HCT116 (cell line): ENCODE data around the gene EVC2. TPM values are rescaled to one million over a fixed set of nuclear protein-coding genes. Genes with fewer than 3 reads are reported as not detected.

Source experiments
- ATAC-seq: fragments of 200-7000 bp; cut with Tn5 transposase; 2 replicates; pipeline ENCODE4 v1.9.1; 2020; ENCODE audit warnings: mild to moderate bottlenecking, moderate library complexity
- BruUV-seq: library from RNA; stranded (reverse); fragments of 400-500 nt; replicated peaks from 2 replicates; lab custom pipeline; 2021; lab: Mats Ljungman, UMichigan
- CTCF ChIA-PET: fragments of 300-600 bp; sonication (Branson Sonifier 250); formaldehyde crosslinking; loops from one replicate; lab custom pipeline; 2021; ENCODE audit warnings: antibody characterized with exemption; lab: Charles Lee
- POLR2A ChIA-PET: fragments of 300-600, 350-600 bp; sonication (Branson Sonifier 250); formaldehyde crosslinking; loops from one replicate; lab custom pipeline; 2021; ENCODE audit warnings: antibody characterized with exemption; lab: Charles Lee
- RAD21 ChIA-PET, 2 experiments: fragments of 300-600 bp; sonication (Branson Sonifier 250); formaldehyde crosslinking; loops; one replicate each; lab custom pipeline; 2023; ENCODE audit warnings: low total read pairs in 2 of 2; ENCODE audit not compliant: uncharacterized antibody in 2 of 2, unreplicated experiment in 2 of 2, low non-redundant PET in 1 of 2; lab: Charles Lee
- DNase-seq: peaks from one replicate; pipeline ENCODE4 v3.0.0-alpha.2; 2010; ENCODE audit warnings: low read depth, low spot score
- H2AFZ ChIP-seq: fragments of 200-600 bp; shearing (Covaris generic), sonication (generic); 2 replicates; pipeline ENCODE4 v1.6.1; 2017; ENCODE audit warnings: low read depth, mixed run types, mixed read lengths, antibody characterized with exemption, low read length; ENCODE audit not compliant: poor library complexity, severe bottlenecking
- H3K27ac ChIP-seq: 2 replicates; pipeline ENCODE4 v1.5.1; 2012; ENCODE audit warnings: low read depth, low read length
- H3K27me3 ChIP-seq: fragments of 200-600 bp; sonication (generic); 2 replicates; pipeline ENCODE4 v1.6.1; 2016; ENCODE audit warnings: mixed run types, low read length, mixed read lengths; ENCODE audit not compliant: insufficient read depth
- H3K36me3 ChIP-seq, 2 experiments: fragments of 200-500 bp in 1 of 2; fragments of 200-600 bp in 1 of 2; sonication (Bioruptor generic) in 1 of 2; sonication (generic) in 1 of 2; 2 replicates each; pipeline versions ENCODE4 v1.5.1 to v1.6.1; 2014 to 2016; ENCODE audit warnings: low read length in 2 of 2, inconsistent platforms in 1 of 2, mixed read lengths in 1 of 2, mixed run types in 1 of 2; ENCODE audit not compliant: insufficient read depth in 2 of 2, control insufficient read depth in 1 of 2
- H3K4me1 ChIP-seq, 2 experiments: fragments of 200-600 bp in 1 of 2; sonication (generic) in 1 of 2; 2 replicates each; pipeline versions ENCODE4 v1.5.1 to v1.6.1; 2012 to 2017; ENCODE audit warnings: low read length in 2 of 2, inconsistent platforms in 1 of 2, mild to moderate bottlenecking in 1 of 2, mixed read lengths in 1 of 2, mixed run types in 1 of 2, moderate library complexity in 1 of 2; ENCODE audit not compliant: insufficient read depth in 2 of 2, control insufficient read depth in 1 of 2
- H3K4me2 ChIP-seq: fragments of 200-600 bp; sonication (generic); 2 replicates; pipeline ENCODE4 v1.6.1; 2017; ENCODE audit warnings: mixed run types, low read length, mixed read lengths
- H3K4me3 ChIP-seq, 2 experiments: fragments of 200-600 bp in 1 of 2; sonication (generic) in 1 of 2; replicated peaks in 1 of 2; 2 replicates each; pipeline ENCODE4 v1.5.1; 2011 to 2016; ENCODE audit warnings: low read length in 2 of 2, control low read depth in 1 of 2, low read depth in 1 of 2, mild to moderate bottlenecking in 1 of 2, mixed read lengths in 1 of 2, mixed run types in 1 of 2
- H3K79me2 ChIP-seq: fragments of 200-600 bp; sonication (generic); 2 replicates; pipeline ENCODE4 v1.6.1; 2017; ENCODE audit warnings: mild to moderate bottlenecking, mixed run types, low read length, moderate library complexity, mixed read lengths; ENCODE audit not compliant: insufficient read depth
- H3K9ac ChIP-seq: fragments of 200-600 bp; sonication (generic); 2 replicates; pipeline ENCODE4 v1.6.1; 2016; ENCODE audit warnings: low read length, mixed read lengths
- H3K9me2 ChIP-seq: fragments of 200-600 bp; sonication (generic), shearing (Covaris generic); 2 replicates; pipeline ENCODE4 v1.6.1; 2017; ENCODE audit warnings: mixed run types, mild to moderate bottlenecking, moderate library complexity; ENCODE audit not compliant: insufficient read depth
- H3K9me3 ChIP-seq, 2 experiments: fragments of 200-500 bp in 1 of 2; fragments of 200-600 bp in 1 of 2; sonication (Bioruptor generic) in 1 of 2; sonication (generic) in 1 of 2; 2 replicates each; pipeline ENCODE4 v1.6.1; 2014 to 2017; ENCODE audit warnings: low read length in 2 of 2, mixed read lengths in 2 of 2, inconsistent platforms in 1 of 2, low read depth in 1 of 2, mild to moderate bottlenecking in 1 of 2, mixed run types in 1 of 2, moderate library complexity in 1 of 2; ENCODE audit not compliant: control insufficient read depth in 1 of 2, insufficient read depth in 1 of 2
- H4K20me1 ChIP-seq: fragments of 200-600 bp; sonication (generic), shearing (Covaris generic); 2 replicates; pipeline ENCODE4 v1.6.1; 2017; ENCODE audit warnings: mixed run types, mild to moderate bottlenecking, moderate library complexity; ENCODE audit not compliant: insufficient read depth
- CEBPB ChIP-seq: IDR thresholded peaks from 2 replicates; pipeline ENCODE4 v1.6.1; 2012; ENCODE audit warnings: low read depth
- CTCF ChIP-seq, 3 experiments: fragments of 200-600 bp in 1 of 3; sonication (generic) in 1 of 3; IDR thresholded peaks in 2 of 3; conservative IDR thresholded peaks in 1 of 3; 2 replicates each; pipeline ENCODE4 v1.5.1; 2012 to 2017; ENCODE audit warnings: low read depth in 2 of 3, low read length in 2 of 3, antibody characterized with exemption in 1 of 3, borderline replicate concordance in 1 of 3, control low read depth in 1 of 3, mild to moderate bottlenecking in 1 of 3, mixed read lengths in 1 of 3, mixed run types in 1 of 3, moderate library complexity in 1 of 3; ENCODE audit not compliant: insufficient read depth in 1 of 3
- EGR1 ChIP-seq: IDR thresholded peaks from 2 replicates; pipeline ENCODE4 v1.6.1; 2012; ENCODE audit warnings: low read depth
- ELF1 ChIP-seq: IDR thresholded peaks from 2 replicates; pipeline ENCODE4 v1.6.1; 2012; ENCODE audit warnings: low read depth, borderline replicate concordance
- EZH2 ChIP-seq: fragments of 200-600 bp; sonication (generic); IDR thresholded peaks from 2 replicates; pipeline ENCODE4 v1.6.1; 2017; ENCODE audit warnings: antibody characterized with exemption, mixed run types
- EZH2phosphoT487 ChIP-seq: fragments of 200-600 bp; IDR thresholded peaks from 2 replicates; pipeline ENCODE4 v1.6.1; 2018; ENCODE audit warnings: antibody characterized with exemption, borderline replicate concordance
- FOSL1 ChIP-seq: IDR thresholded peaks from 2 replicates; pipeline ENCODE4 v1.6.1; 2012; ENCODE audit warnings: low read depth
- JUND ChIP-seq: IDR thresholded peaks from 2 replicates; pipeline ENCODE4 v1.6.1; 2012
- POLR2AphosphoS5 ChIP-seq: IDR thresholded peaks from 2 replicates; pipeline ENCODE4 v1.6.1; 2011; ENCODE audit warnings: mild to moderate bottlenecking, low read depth, low read length, moderate library complexity
- RAD21 ChIP-seq: IDR thresholded peaks from 2 replicates; pipeline ENCODE4 v1.6.1; 2012; ENCODE audit warnings: low read depth, mild to moderate bottlenecking
- SIN3A ChIP-seq: IDR thresholded peaks from 2 replicates; pipeline ENCODE4 v1.6.1; 2012; ENCODE audit warnings: low read depth
- SRF ChIP-seq: IDR thresholded peaks from 2 replicates; pipeline ENCODE4 v1.6.1; 2012; ENCODE audit warnings: low read depth
- TCF7L2 ChIP-seq: IDR thresholded peaks from 2 replicates; pipeline ENCODE4 v1.7.0; 2011; ENCODE audit warnings: borderline replicate concordance, inconsistent platforms; ENCODE audit not compliant: insufficient read depth, insufficient read length; ENCODE audit errors: extremely low read depth
- YY1 ChIP-seq: IDR thresholded peaks from 2 replicates; pipeline ENCODE4 v1.6.1; 2011; ENCODE audit warnings: low read length, low read depth, moderate library complexity, mild to moderate bottlenecking; ENCODE audit not compliant: insufficient replicate concordance; ENCODE audit errors: extremely low read depth
- ZBTB33 ChIP-seq: IDR thresholded peaks from 2 replicates; pipeline ENCODE4 v1.6.1; 2011; ENCODE audit warnings: mild to moderate bottlenecking, low read length, moderate library complexity; ENCODE audit not compliant: insufficient replicate concordance; ENCODE audit errors: extremely low read depth
- ZFX ChIP-seq: fragments of 450-650 bp; IDR thresholded peaks from 2 replicates; pipeline ENCODE4 v1.6.1; 2017
- ZNF274 ChIP-seq: fragments of 200-500 bp; sonication (Bioruptor generic); IDR thresholded peaks from 2 replicates; pipeline ENCODE4 v1.6.1; 2014; ENCODE audit warnings: mild to moderate bottlenecking, low read depth, low read length, inconsistent platforms
- intact Hi-C: fragments of 100-400 bp; cut with micrococcal nuclease; formaldehyde crosslinking; loops from 2 replicates; pipeline ENCODE4 v1.10.0; 2022
- total RNA-seq: library from RNA; stranded (reverse); gene quantifications from one replicate; pipeline ENCODE4 v1.2.1, GENCODE V29; 2021; ENCODE audit not compliant: unreplicated experiment
- TF ChIP-seq, protein P1 (sequence below): IDR thresholded peaks from 2 replicates; pipeline ENCODE4 v1.6.1; 2012; ENCODE audit warnings: low read depth
- TF ChIP-seq, protein P2 (sequence below): IDR thresholded peaks from 2 replicates; pipeline ENCODE4 v1.6.1; 2012

The EVC2 gene
- total RNA-seq, 1 experiment from 2014 or later = not detected

- H3K27me3 ChIP-seq = peaks cover 5% of the 10 kb centered on the region; the same call in 1 of the 2 replicates
- no peak for ATAC-seq
- TF ChIP-seq YY1 (no peak), ZNF274 (no peak), JUND (no peak), TCF7L2 (no peak), FOSL1 (no peak), SRF (no peak), EZH2phosphoT487 (no peak), CEBPB (no peak), EGR1 (no peak), EZH2 (no peak), ZFX (no peak), ZBTB33 (no peak), SIN3A (no peak), CTCF (IDR thresholded peaks at IDR 0.05 in 2 of 3, conservative IDR thresholded peaks at IDR 0.05 in 1 of 3; ENCODE audit: borderline replicate concordance in 1 of 3, insufficient read depth in 1 of 3, low read depth in 2 of 3, low read length in 2 of 3) (no peak), POLR2AphosphoS5 (no peak), ELF1 (no peak), RAD21 (no peak)
- TF ChIP-seq, protein P1, sequence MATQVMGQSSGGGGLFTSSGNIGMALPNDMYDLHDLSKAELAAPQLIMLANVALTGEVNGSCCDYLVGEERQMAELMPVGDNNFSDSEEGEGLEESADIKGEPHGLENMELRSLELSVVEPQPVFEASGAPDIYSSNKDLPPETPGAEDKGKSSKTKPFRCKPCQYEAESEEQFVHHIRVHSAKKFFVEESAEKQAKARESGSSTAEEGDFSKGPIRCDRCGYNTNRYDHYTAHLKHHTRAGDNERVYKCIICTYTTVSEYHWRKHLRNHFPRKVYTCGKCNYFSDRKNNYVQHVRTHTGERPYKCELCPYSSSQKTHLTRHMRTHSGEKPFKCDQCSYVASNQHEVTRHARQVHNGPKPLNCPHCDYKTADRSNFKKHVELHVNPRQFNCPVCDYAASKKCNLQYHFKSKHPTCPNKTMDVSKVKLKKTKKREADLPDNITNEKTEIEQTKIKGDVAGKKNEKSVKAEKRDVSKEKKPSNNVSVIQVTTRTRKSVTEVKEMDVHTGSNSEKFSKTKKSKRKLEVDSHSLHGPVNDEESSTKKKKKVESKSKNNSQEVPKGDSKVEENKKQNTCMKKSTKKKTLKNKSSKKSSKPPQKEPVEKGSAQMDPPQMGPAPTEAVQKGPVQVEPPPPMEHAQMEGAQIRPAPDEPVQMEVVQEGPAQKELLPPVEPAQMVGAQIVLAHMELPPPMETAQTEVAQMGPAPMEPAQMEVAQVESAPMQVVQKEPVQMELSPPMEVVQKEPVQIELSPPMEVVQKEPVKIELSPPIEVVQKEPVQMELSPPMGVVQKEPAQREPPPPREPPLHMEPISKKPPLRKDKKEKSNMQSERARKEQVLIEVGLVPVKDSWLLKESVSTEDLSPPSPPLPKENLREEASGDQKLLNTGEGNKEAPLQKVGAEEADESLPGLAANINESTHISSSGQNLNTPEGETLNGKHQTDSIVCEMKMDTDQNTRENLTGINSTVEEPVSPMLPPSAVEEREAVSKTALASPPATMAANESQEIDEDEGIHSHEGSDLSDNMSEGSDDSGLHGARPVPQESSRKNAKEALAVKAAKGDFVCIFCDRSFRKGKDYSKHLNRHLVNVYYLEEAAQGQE = no peak
- TF ChIP-seq, protein P2, sequence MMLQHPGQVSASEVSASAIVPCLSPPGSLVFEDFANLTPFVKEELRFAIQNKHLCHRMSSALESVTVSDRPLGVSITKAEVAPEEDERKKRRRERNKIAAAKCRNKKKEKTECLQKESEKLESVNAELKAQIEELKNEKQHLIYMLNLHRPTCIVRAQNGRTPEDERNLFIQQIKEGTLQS = no peak
- no peak overlapping the region for H2AFZ ChIP-seq
- no peaks in the 10 kb centered on the region for H3K79me2 ChIP-seq
- no peak overlapping the region for H3K4me3 ChIP-seq
- POLR2A ChIA-PET = no interaction called here
- no peak overlapping the region for H3K27ac ChIP-seq
- H3K36me3 ChIP-seq = no peaks in the 10 kb centered on the region
- peaks cover 0 to 9% of the 10 kb centered on the region in 2 experiments; a peak in 1 of 4 replicates for H3K4me1 ChIP-seq
- intact Hi-C loops = no loop called here
- no peak for DNase-seq
- RAD21 ChIA-PET = interaction anchor here in 1 of 2 experiments (0.9 kb wide), 1 partner anchor 177 kb away, joined by 3 read pairs; no protein-coding TSS in a partner anchor
- no peaks in the 10 kb centered on the region for H3K9me3 ChIP-seq
- no peak overlapping the region for H3K4me2 ChIP-seq
- H3K9me2 ChIP-seq = no peaks in the 10 kb centered on the region
- H3K9ac ChIP-seq = no peak overlapping the region
- no TSS peak for BruUV-seq
- no peaks in the 10 kb centered on the region for H4K20me1 ChIP-seq
- CTCF ChIA-PET = no interaction called here
Observed at GRCh38 chr4:5635826-5636195, 72.5 kb downstream of the EVC2 start.
